Measurements from ENCODE around the gene NUDT1.

Gene NUDT1

GRCh38 chr7:2271273-2272026, 29.4 kb downstream of the NUDT1 start:
- DNase-seq = no peak

GRCh38 chr7:2272031-2272430, 30.0 kb downstream of the NUDT1 start:
- DNase-seq = no peak

GRCh38 chr7:2273866-2274265, 31.8 kb downstream of the NUDT1 start:
- no peak for DNase-seq

- DNase-seq = no peak
These were observed 32.6 kb downstream of the NUDT1 start for GRCh38 chr7:2274666-2275065.

- no peak for DNase-seq
These were observed 33.1 kb downstream of the NUDT1 start for GRCh38 chr7:2275101-2275500.

GRCh38 chr7:2276107-2276506, 34.1 kb downstream of the NUDT1 start:
- DNase-seq = no peak

GRCh38 chr7:2278026-2278425, 36.0 kb downstream of the NUDT1 start:
- DNase-seq = no peak

- no peak for DNase-seq
These were observed 37.9 kb downstream of the NUDT1 start for GRCh38 chr7:2279896-2280295.

- DNase-seq = no peak
These were observed 38.4 kb downstream of the NUDT1 start for GRCh38 chr7:2280424-2280823.

GRCh38 chr7:2281541-2281940, 39.5 kb downstream of the NUDT1 start:
- no peak for DNase-seq

GRCh38 chr7:2282185-2282751, 40.2 kb downstream of the NUDT1 start:
- no peak for DNase-seq

- no peak for DNase-seq
These were observed 41.0 kb downstream of the NUDT1 start for GRCh38 chr7:2283074-2283473.

- DNase-seq = no peak
These were observed 45.7 kb downstream of the NUDT1 start for GRCh38 chr7:2287745-2288144.

GRCh38 chr7:2288503-2288902, 46.5 kb downstream of the NUDT1 start:
- no peak for DNase-seq

- no peak for DNase-seq
These were observed 47.1 kb downstream of the NUDT1 start for GRCh38 chr7:2289111-2289586.

GRCh38 chr7:2289621-2290020, 47.6 kb downstream of the NUDT1 start:
- no peak for DNase-seq

- no peak for DNase-seq
These were observed 48.9 kb downstream of the NUDT1 start for GRCh38 chr7:2290877-2291276.

GRCh38 chr7:2295936-2296620, 54.1 kb downstream of the NUDT1 start:
- DNase-seq = no peak

GRCh38 chr7:2296832-2297231, 54.8 kb downstream of the NUDT1 start:
- no peak for DNase-seq

- peak; percentile 26 to 36 for DNase-seq
These were observed 57.3 kb downstream of the NUDT1 start for GRCh38 chr7:2299131-2299829.

GRCh38 chr7:2299870-2300512, 58.0 kb downstream of the NUDT1 start:
- DNase-seq = no peak

Data from activated CD4-positive, alpha-beta T cell treated with anti-CD3 and anti-CD28 coated beads for 4 hours (primary cell).